Keratinocyte (primary cell): ENCODE measurements around the gene CD247. TPM values are rescaled to one million over a fixed set of nuclear protein-coding genes. Genes with fewer than 3 reads are reported as not detected.

Experiments
- DNase-seq: peaks from one replicate; pipeline ENCODE4 v3.0.0-alpha.2; 2011; ENCODE audit warnings: low read depth, missing footprints, low spot score
- FAIRE-seq: peaks from 2 replicates; lab custom pipeline; 2011; peaks lifted over from hg19 to GRCh38; lab: Jason Lieb, UNC
- H2AFZ ChIP-seq: 2 replicates; pipeline ENCODE4 v1.6.0; 2012; ENCODE audit warnings: low read length, control low read depth, inconsistent platforms; ENCODE audit not compliant: control insufficient read depth
- H3K27ac ChIP-seq: 2 replicates; pipeline ENCODE4 v1.5.1; 2011; ENCODE audit warnings: low read length; ENCODE audit not compliant: control insufficient read depth, insufficient read depth
- H3K27me3 ChIP-seq: 3 replicates; pipeline ENCODE4 v1.6.0; 2011; ENCODE audit warnings: low read length; ENCODE audit not compliant: control insufficient read depth, insufficient read depth; ENCODE audit errors: extremely low read depth
- H3K36me3 ChIP-seq, 2 experiments: 2 replicates in 1 of 2; 3 replicates in 1 of 2; pipeline ENCODE4 v1.5.1; 2011; ENCODE audit warnings: low read length in 2 of 2, mild to moderate bottlenecking in 1 of 2; ENCODE audit not compliant: control insufficient read depth in 2 of 2, insufficient read depth in 2 of 2; ENCODE audit errors: extremely low read depth in 1 of 2
- H3K4me1 ChIP-seq: 3 replicates; pipeline ENCODE4 v1.5.1; 2011; ENCODE audit warnings: low read length; ENCODE audit not compliant: control insufficient read depth, insufficient read depth; ENCODE audit errors: extremely low read depth
- H3K4me2 ChIP-seq: 3 replicates; pipeline ENCODE4 v1.6.0; 2011; ENCODE audit warnings: low read depth, low read length; ENCODE audit not compliant: control insufficient read depth, insufficient read depth; ENCODE audit errors: extremely low read depth
- H3K4me3 ChIP-seq, 3 experiments: fragments of 200-600 bp in 1 of 3; sonication (generic) in 1 of 3; 2 replicates in 2 of 3; 3 replicates in 1 of 3; pipeline ENCODE4 v1.5.1; 2011 to 2016; ENCODE audit warnings: low read length in 3 of 3, mild to moderate bottlenecking in 3 of 3, control low read depth in 2 of 3, inconsistent platforms in 1 of 3, low read depth in 1 of 3, mixed read lengths in 1 of 3, mixed run types in 1 of 3, moderate library complexity in 1 of 3; ENCODE audit not compliant: control insufficient read depth in 2 of 3, insufficient read depth in 2 of 3; ENCODE audit errors: extremely low read depth in 1 of 3
- H3K79me2 ChIP-seq: 2 replicates; pipeline ENCODE4 v1.6.0; 2012; ENCODE audit warnings: low read length; ENCODE audit not compliant: control insufficient read depth, insufficient read depth
- H3K9ac ChIP-seq: 3 replicates; pipeline ENCODE4 v1.6.0; 2011; ENCODE audit warnings: low read length; ENCODE audit not compliant: control insufficient read depth, insufficient read depth; ENCODE audit errors: extremely low read depth
- H3K9me1 ChIP-seq: 3 replicates; pipeline ENCODE4 v1.6.0; 2011; ENCODE audit warnings: low read length; ENCODE audit not compliant: control insufficient read depth, insufficient read depth; ENCODE audit errors: extremely low read depth
- H3K9me3 ChIP-seq: 2 replicates; pipeline ENCODE4 v1.5.1; 2012; ENCODE audit warnings: low read depth, low read length; ENCODE audit not compliant: control insufficient read depth
- H4K20me1 ChIP-seq: 3 replicates; pipeline ENCODE4 v1.6.0; 2011; ENCODE audit warnings: low read length; ENCODE audit not compliant: control insufficient read depth, insufficient read depth; ENCODE audit errors: extremely low read depth
- EZH2 ChIP-seq: IDR thresholded peaks from one replicate; pipeline ENCODE4 v1.6.1; 2012; ENCODE audit warnings: inconsistent platforms, mild to moderate bottlenecking, low read length, moderate library complexity
- dilution Hi-C: fragments of 300-500 bp; cut with MboI; formaldehyde crosslinking; loops from one replicate; pipeline ENCODE4 v1.7.0; 2020; ENCODE audit warnings: low sequenced_read_pairs; ENCODE audit not compliant: extremely low pct_ligation_motif_present
- polyA plus RNA-seq, 5 experiments: library from polyadenylated mRNA; depleted of rRNA in 3 of 5; stranded (reverse) in 3 of 5; stranded (forward) in 1 of 5; unstranded in 1 of 5; fragments of >200 nt; gene quantifications; 1 replicate in 1 of 5; 2 replicates in 3 of 5; 3 replicates in 1 of 5; pipeline versions ENCODE4 v1.2.1 to v1.2.3, GENCODE V29; 2011 to 2012; ENCODE audit warnings: missing spikeins in 2 of 5, low read depth in 1 of 5, low replicate concordance in 1 of 5
- TF ChIP-seq, protein P1 (sequence below), 3 experiments: IDR thresholded peaks in 1 of 3; conservative IDR thresholded peaks in 1 of 3; optimal IDR thresholded peaks in 1 of 3; 2 replicates in 2 of 3; 3 replicates in 1 of 3; pipeline versions ENCODE3 to v1.5.1; 2011; ENCODE audit warnings: low read length in 3 of 3, mild to moderate bottlenecking in 3 of 3, moderate library complexity in 2 of 3, control low read depth in 1 of 3, inconsistent platforms in 1 of 3; ENCODE audit not compliant: insufficient read depth in 2 of 3; ENCODE audit errors: extremely low read depth in 1 of 3

The CD247 gene
- polyA plus RNA-seq, 1 donor (not counting 4 experiments of a cell fraction or from before 2014, with no cell fraction given) = not detected

DNA sequence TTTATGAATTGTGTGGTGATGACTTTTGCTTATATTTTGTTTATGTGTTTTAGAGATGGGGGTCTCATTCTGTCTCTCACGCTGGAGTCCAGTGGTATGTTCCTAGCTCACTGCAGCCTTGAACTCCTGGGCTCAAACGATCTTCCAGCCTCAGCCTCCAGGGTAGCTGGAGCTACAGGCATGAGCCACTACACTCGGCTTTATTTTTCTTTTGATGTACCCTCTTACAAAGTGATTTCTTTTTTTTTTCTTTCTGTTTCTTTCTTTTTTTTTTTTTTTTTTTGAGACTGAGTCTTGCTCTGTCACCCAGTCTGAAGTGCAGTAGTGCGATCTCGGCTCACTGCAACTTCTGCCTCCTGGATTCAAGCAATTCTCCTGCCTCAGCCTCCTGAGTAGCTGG, 46.8 kb downstream of the CD247 start:
- Histone ChIP-seq H3K9me1 (no peaks in the 10 kb centered on the region), H3K9me3 (no peaks in the 10 kb centered on the region), H3K27me3 (peaks cover 11% of the 10 kb centered on the region), H2AFZ (no peak overlapping the region), H3K79me2 (no peaks in the 10 kb centered on the region), H3K27ac (no peak overlapping the region), H3K4me1 (peaks cover 4% of the 10 kb centered on the region), H3K36me3 (no peaks in the 10 kb centered on the region), H3K9ac (no peak overlapping the region), H4K20me1 (no peaks in the 10 kb centered on the region), H3K4me3 (no peak overlapping the region), H3K4me2 (no peak overlapping the region)
- FAIRE-seq (no peak), DNase-seq (no peak)
- dilution Hi-C loops = no loop called here
- TF ChIP-seq, protein P1, sequence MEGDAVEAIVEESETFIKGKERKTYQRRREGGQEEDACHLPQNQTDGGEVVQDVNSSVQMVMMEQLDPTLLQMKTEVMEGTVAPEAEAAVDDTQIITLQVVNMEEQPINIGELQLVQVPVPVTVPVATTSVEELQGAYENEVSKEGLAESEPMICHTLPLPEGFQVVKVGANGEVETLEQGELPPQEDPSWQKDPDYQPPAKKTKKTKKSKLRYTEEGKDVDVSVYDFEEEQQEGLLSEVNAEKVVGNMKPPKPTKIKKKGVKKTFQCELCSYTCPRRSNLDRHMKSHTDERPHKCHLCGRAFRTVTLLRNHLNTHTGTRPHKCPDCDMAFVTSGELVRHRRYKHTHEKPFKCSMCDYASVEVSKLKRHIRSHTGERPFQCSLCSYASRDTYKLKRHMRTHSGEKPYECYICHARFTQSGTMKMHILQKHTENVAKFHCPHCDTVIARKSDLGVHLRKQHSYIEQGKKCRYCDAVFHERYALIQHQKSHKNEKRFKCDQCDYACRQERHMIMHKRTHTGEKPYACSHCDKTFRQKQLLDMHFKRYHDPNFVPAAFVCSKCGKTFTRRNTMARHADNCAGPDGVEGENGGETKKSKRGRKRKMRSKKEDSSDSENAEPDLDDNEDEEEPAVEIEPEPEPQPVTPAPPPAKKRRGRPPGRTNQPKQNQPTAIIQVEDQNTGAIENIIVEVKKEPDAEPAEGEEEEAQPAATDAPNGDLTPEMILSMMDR (optimal IDR thresholded peaks at IDR 0.05 in 1 of 3, IDR thresholded peaks at IDR 0.05 in 1 of 3, conservative IDR thresholded peaks at IDR 0.05 in 1 of 3; ENCODE audit: extremely low read depth in 1 of 3, insufficient read depth in 2 of 3, low read length in 3 of 3) = no peak
- no peak for TF ChIP-seq EZH2

DNA sequence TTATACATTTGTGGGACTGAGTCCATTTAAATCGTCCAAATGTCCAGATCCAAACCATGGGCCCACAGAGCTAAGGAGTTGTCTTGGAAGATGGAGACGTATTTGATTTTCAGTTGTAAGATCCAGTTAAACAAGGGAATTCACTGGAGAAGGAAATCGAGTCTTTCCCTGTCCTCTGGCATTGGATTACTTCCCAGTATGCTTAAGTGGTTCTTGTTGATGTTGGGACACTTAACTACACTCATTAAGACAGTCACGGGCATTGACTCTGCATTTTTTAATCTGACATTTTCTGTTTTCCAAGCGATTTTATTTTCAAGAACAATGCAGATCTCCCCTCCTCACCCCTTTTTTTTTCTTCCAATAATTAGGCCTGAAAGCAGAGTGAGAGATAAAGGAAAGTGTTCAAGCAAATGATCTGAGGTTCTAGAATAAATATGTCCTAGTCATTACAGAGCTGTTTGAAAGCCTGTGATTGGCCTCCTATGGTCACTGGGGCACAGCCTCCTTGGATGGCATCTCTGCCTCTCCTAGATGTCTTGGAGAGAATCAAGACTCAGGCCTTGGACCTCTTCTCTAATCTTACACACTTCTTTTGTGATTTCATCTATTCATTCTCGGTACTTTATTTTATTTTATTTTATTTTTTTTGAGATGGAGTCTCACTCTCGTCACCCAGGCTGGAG, 48.9 kb downstream of the CD247 start:
- Histone ChIP-seq H3K9me1 (no peaks in the 10 kb centered on the region), H3K79me2 (no peaks in the 10 kb centered on the region), H2AFZ (no peak overlapping the region), H3K9ac (no peak overlapping the region), H3K27me3 (peaks cover 7% of the 10 kb centered on the region), H3K9me3 (no peaks in the 10 kb centered on the region), H3K36me3 (no peaks in the 10 kb centered on the region), H3K4me2 (no peak overlapping the region), H3K4me3 (no peak overlapping the region), H3K4me1 (peaks cover 4% of the 10 kb centered on the region), H4K20me1 (no peaks in the 10 kb centered on the region), H3K27ac (no peak overlapping the region)
- dilution Hi-C loops = no loop called here
- DNase-seq (no peak), FAIRE-seq (no peak)
- TF ChIP-seq, protein P1 (optimal IDR thresholded peaks at IDR 0.05 in 1 of 3, IDR thresholded peaks at IDR 0.05 in 1 of 3, conservative IDR thresholded peaks at IDR 0.05 in 1 of 3; ENCODE audit: extremely low read depth in 1 of 3, insufficient read depth in 2 of 3, low read length in 3 of 3) = no peak
- TF ChIP-seq EZH2 = no peak
